Neural cell (in vitro differentiated cells): ENCODE measurements around the gene GMDS. TPM values are rescaled to one million over a fixed set of nuclear protein-coding genes. Genes with fewer than 3 reads are reported as not detected.

Experiments
- H2AFZ ChIP-seq: fragments of 200-600, 300-800 bp; sonication (generic), shearing (Covaris generic); 2 replicates; pipeline ENCODE4 v1.6.0; 2014; ENCODE audit warnings: low read depth, mild to moderate bottlenecking, antibody characterized with exemption, low read length, moderate library complexity
- H3F3A ChIP-seq: fragments of 200-600 bp; shearing (Covaris generic); 2 replicates; pipeline ENCODE4 v1.6.1; 2016; ENCODE audit warnings: mild to moderate bottlenecking, moderate library complexity, mixed read lengths, antibody characterized with exemption, low read length; ENCODE audit not compliant: insufficient read depth, poor library complexity, severe bottlenecking
- H3K27ac ChIP-seq: fragments of 200-600, 300-800 bp; sonication (generic), shearing (Covaris generic); 2 replicates; pipeline ENCODE4 v1.5.1; 2014; ENCODE audit warnings: mild to moderate bottlenecking, low read length, moderate library complexity
- H3K27me3 ChIP-seq: fragments of 300-800, 200-600 bp; sonication (generic), shearing (Covaris generic); 2 replicates; pipeline ENCODE4 v1.6.0; 2014; ENCODE audit warnings: mild to moderate bottlenecking, low read depth, low read length, moderate library complexity; ENCODE audit not compliant: insufficient read depth
- H3K36me3 ChIP-seq: fragments of 300-800, 200-600 bp; sonication (generic), shearing (Covaris generic); 2 replicates; pipeline ENCODE4 v1.5.1; 2014; ENCODE audit warnings: mild to moderate bottlenecking, antibody characterized with exemption, low read length, moderate library complexity; ENCODE audit not compliant: insufficient read depth
- H3K4me2 ChIP-seq: fragments of 300-800, 200-600 bp; sonication (generic), shearing (Covaris generic); 2 replicates; pipeline ENCODE4 v1.6.0; 2014; ENCODE audit warnings: mild to moderate bottlenecking, low read length
- H3K4me3 ChIP-seq: fragments of 300-800, 200-600 bp; sonication (generic), shearing (Covaris generic); 2 replicates; pipeline ENCODE4 v1.5.1; 2014; ENCODE audit warnings: mild to moderate bottlenecking, low read length, moderate library complexity
- H3K79me2 ChIP-seq: fragments of 200-600 bp; shearing (Covaris generic); replicated peaks from 2 replicates; pipeline ENCODE4 v1.6.0; 2014; ENCODE audit warnings: mild to moderate bottlenecking, low read length, moderate library complexity; ENCODE audit not compliant: insufficient read depth
- H3K9ac ChIP-seq: fragments of 300-800, 200-600 bp; sonication (generic), shearing (Covaris generic); 2 replicates; pipeline ENCODE4 v1.6.1; 2016; ENCODE audit warnings: mild to moderate bottlenecking, low read length, mixed read lengths
- H3K9me2 ChIP-seq: fragments of 200-600 bp; shearing (Covaris generic); 2 replicates; pipeline ENCODE4 v1.6.1; 2016; ENCODE audit warnings: mild to moderate bottlenecking, low read length, mixed read lengths; ENCODE audit not compliant: insufficient read depth
- H3K9me3 ChIP-seq: fragments of 200-600, 300-800 bp; sonication (generic), shearing (Covaris generic); 2 replicates; pipeline ENCODE4 v1.6.1; 2016; ENCODE audit warnings: mild to moderate bottlenecking, mixed run types, low read length, moderate library complexity, mixed read lengths
- H4K20me1 ChIP-seq: fragments of 200-600 bp; shearing (Covaris generic); 2 replicates; pipeline ENCODE4 v1.6.1; 2016; ENCODE audit warnings: mild to moderate bottlenecking, mixed run types; ENCODE audit not compliant: insufficient read depth
- CTCF ChIP-seq: fragments of 450-650 bp; IDR thresholded peaks from 2 replicates; pipeline ENCODE4 v1.5.1; 2014; ENCODE audit warnings: antibody characterized with exemption, mild to moderate bottlenecking, moderate library complexity; ENCODE audit not compliant: poor library complexity, severe bottlenecking
- EP300 ChIP-seq: fragments of 450-650 bp; conservative IDR thresholded peaks from 2 replicates; pipeline ENCODE4 v1.6.1; 2014; ENCODE audit warnings: antibody characterized with exemption, mild to moderate bottlenecking, moderate library complexity; ENCODE audit not compliant: poor library complexity, severe bottlenecking
- EZH2 ChIP-seq: fragments of 200-600, 300-800 bp; shearing (Covaris generic), sonication (generic); IDR thresholded peaks from 2 replicates; pipeline ENCODE4 v1.6.1; 2014; ENCODE audit warnings: antibody characterized with exemption, low read length, borderline replicate concordance, mild to moderate bottlenecking; ENCODE audit not compliant: insufficient read depth, poor library complexity, severe bottlenecking
- MXI1 ChIP-seq: fragments of 450-650 bp; conservative IDR thresholded peaks from 2 replicates; pipeline ENCODE4 v1.6.1; 2014; ENCODE audit warnings: antibody characterized with exemption, mild to moderate bottlenecking; ENCODE audit not compliant: poor library complexity, severe bottlenecking
- POLR2AphosphoS5 ChIP-seq: IDR thresholded peaks from 2 replicates; pipeline ENCODE4 v1.6.1; 2012
- RAD21 ChIP-seq: fragments of 450-650 bp; conservative IDR thresholded peaks from 2 replicates; pipeline ENCODE4 v1.6.1; 2014; ENCODE audit warnings: antibody characterized with exemption, mild to moderate bottlenecking, moderate library complexity
- REST ChIP-seq: IDR thresholded peaks from 2 replicates; pipeline ENCODE4 v1.6.1; 2012; ENCODE audit warnings: borderline replicate concordance
- SMC3 ChIP-seq: fragments of 450-650 bp; conservative IDR thresholded peaks from 2 replicates; pipeline ENCODE4 v1.6.1; 2014; ENCODE audit warnings: antibody characterized with exemption, mild to moderate bottlenecking, moderate library complexity; ENCODE audit not compliant: poor library complexity
- TAF1 ChIP-seq: IDR thresholded peaks from 2 replicates; pipeline ENCODE4 v1.6.1; 2012; ENCODE audit warnings: low read depth
- polyA plus RNA-seq: library from polyadenylated mRNA; depleted of rRNA; stranded (reverse); fragments of >200 nt; gene quantifications from 2 replicates; pipeline ENCODE4 v1.2.3, GENCODE V29; 2014

Gene GMDS
- polyA plus RNA-seq, 1 donor from 2014 or later: 11.4 TPM

GRCh38 chr6:1984346-1984994 lies 260.9 kb downstream of the GMDS start (continued):
- no peak for TF ChIP-seq SMC3

DNA sequence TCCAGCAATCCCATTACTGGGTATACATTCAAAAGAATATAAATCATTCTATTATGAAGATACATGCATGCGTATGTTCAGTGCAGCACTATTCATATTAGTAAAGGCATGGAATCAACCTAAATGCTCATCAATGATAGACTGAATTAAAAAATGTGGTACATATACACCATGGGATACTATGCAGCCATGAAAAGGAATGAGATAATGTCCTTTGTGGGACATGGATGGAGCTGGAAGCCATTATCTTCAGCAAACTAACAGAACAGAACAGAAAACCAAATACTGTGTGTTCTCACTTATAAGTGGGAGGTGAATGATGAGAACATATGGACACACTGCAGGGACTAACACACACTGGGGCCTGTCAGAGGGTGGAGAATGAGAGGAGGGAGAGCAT lies 261.6 kb downstream of the GMDS start:
- TF ChIP-seq REST (no peak), SMC3 (no peak), TAF1 (no peak), POLR2AphosphoS5 (no peak), EP300 (no peak), RAD21 (no peak), EZH2 (no peak), MXI1 (no peak), CTCF (no peak)
- H3K9me3 ChIP-seq: no peaks in the 10 kb centered on the region

DNA sequence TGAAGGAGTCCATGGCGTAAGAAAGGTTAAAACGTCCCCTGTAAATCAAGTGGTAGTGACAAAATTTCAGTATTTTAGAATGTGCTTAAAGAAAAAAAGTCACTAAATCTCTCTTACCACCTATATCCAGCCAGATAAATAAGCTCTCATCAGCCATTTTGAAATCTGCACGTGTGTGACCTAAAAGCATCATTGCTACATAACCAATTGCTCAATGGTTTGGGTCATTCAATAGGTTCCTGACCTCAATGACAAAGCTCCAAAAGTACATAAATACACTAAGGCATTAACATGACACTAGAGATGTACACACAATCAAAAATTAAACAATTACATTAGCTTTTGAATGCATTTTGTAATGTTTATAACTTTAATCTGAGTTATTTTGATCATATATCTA lies 272.4 kb downstream of the GMDS start:
- TF ChIP-seq REST: no peak
- no peak for TF ChIP-seq POLR2AphosphoS5
- TF ChIP-seq TAF1: no peak
- TF ChIP-seq EZH2: no peak
- no peak for TF ChIP-seq MXI1
- no peak for TF ChIP-seq CTCF
- TF ChIP-seq RAD21: no peak
- TF ChIP-seq SMC3: no peak
- no peak for TF ChIP-seq EP300
- Histone ChIP-seq H3K27me3 (no peaks in the 10 kb centered on the region), H3K27ac (no peak overlapping the region), H2AFZ (no peak overlapping the region), H3K9ac (no peak overlapping the region), H3K4me3 (no peak overlapping the region), H3K4me2 (no peak overlapping the region), H3K9me2 (no peaks in the 10 kb centered on the region), H4K20me1 (no peaks in the 10 kb centered on the region), H3F3A (no peaks in the 10 kb centered on the region), H3K9me3 (no peaks in the 10 kb centered on the region), H3K79me2 (no peaks in the 10 kb centered on the region), H3K36me3 (no peaks in the 10 kb centered on the region)

More for the DNA sequence above, 261.6 kb downstream of the GMDS start:
- no peaks in the 10 kb centered on the region for H4K20me1 ChIP-seq
- no peaks in the 10 kb centered on the region for H3K9me2 ChIP-seq
- no peaks in the 10 kb centered on the region for H3K27me3 ChIP-seq
- H3K27ac ChIP-seq: no peak overlapping the region
- no peak overlapping the region for H3K4me2 ChIP-seq
- H3K79me2 ChIP-seq: no peaks in the 10 kb centered on the region
- no peak overlapping the region for H3K4me3 ChIP-seq
- H3K36me3 ChIP-seq: no peaks in the 10 kb centered on the region
- no peak overlapping the region for H3K9ac ChIP-seq
- no peaks in the 10 kb centered on the region for H3F3A ChIP-seq
- H2AFZ ChIP-seq: no peak overlapping the region
